SK-N-MC (cell line): ENCODE measurements around the gene SH2D4B.

Experiments
- EZH2 ChIP-seq: fragments of 200-600 bp; sonication (generic); IDR thresholded peaks from one replicate; pipeline ENCODE4 v1.6.1; 2017; ENCODE audit warnings: antibody characterized with exemption
- POLR2AphosphoS5 ChIP-seq: IDR thresholded peaks from 2 replicates; pipeline ENCODE4 v1.6.1; 2012; ENCODE audit warnings: mild to moderate bottlenecking, low read depth, low read length, borderline replicate concordance

GRCh38 chr10:80571352-80571751 lies 33.6 kb downstream of the SH2D4B start:
- no peak for TF ChIP-seq POLR2AphosphoS5
- TF ChIP-seq EZH2, result no peak
